Activated gamma-delta T cell treated with anti-CD3 and anti-CD28 coated beads, Interleukin-2, amount 50 U/mL, for 16 hours (primary cell): ENCODE results near the gene MEGF11.

ENCODE experiments used
- DNase-seq: peaks from one replicate; pipeline ENCODE4 v3.0.0-alpha.2; 2020; ENCODE audit warnings: low read depth

MEGF11 gene

GRCh38 chr15:65916664-65917406 lies 336.7 kb downstream of the MEGF11 start:
- DNase-seq: no peak

- DNase-seq: no peak
Measured at GRCh38 chr15:65916041-65916663, 337.4 kb downstream of the MEGF11 start.

GRCh38 chr15:65914981-65915925 lies 338.3 kb downstream of the MEGF11 start:
- DNase-seq: no peak

GRCh38 chr15:65914386-65914785 lies 339.2 kb downstream of the MEGF11 start:
- no peak for DNase-seq

GRCh38 chr15:65913631-65914199 lies 339.8 kb downstream of the MEGF11 start:
- DNase-seq: no peak

GRCh38 chr15:65912235-65912634 lies 341.3 kb downstream of the MEGF11 start:
- no peak for DNase-seq

- DNase-seq: no peak
Measured at GRCh38 chr15:65910341-65910740, 343.2 kb downstream of the MEGF11 start.

GRCh38 chr15:65909831-65910230 lies 343.7 kb downstream of the MEGF11 start:
- no peak for DNase-seq

- no peak for DNase-seq
Measured at GRCh38 chr15:65908876-65909275, 344.7 kb downstream of the MEGF11 start.

- DNase-seq: no peak
Measured at GRCh38 chr15:65907661-65908060, 345.9 kb downstream of the MEGF11 start.

GRCh38 chr15:65906396-65906795 lies 347.2 kb downstream of the MEGF11 start:
- no peak for DNase-seq

- no peak for DNase-seq
Measured at GRCh38 chr15:65904301-65904700, 349.2 kb downstream of the MEGF11 start.

- DNase-seq: no peak
Measured at GRCh38 chr15:65903296-65904073, 350.1 kb downstream of the MEGF11 start.

- DNase-seq: no peak
Measured at GRCh38 chr15:65902373-65902772, 351.2 kb downstream of the MEGF11 start.

- no peak for DNase-seq
Measured at GRCh38 chr15:65901836-65902235, 351.7 kb downstream of the MEGF11 start.

- no peak for DNase-seq
Measured at GRCh38 chr15:65901336-65901735, 352.2 kb downstream of the MEGF11 start.

- DNase-seq: no peak
Measured at GRCh38 chr15:65900488-65900887, 353.1 kb downstream of the MEGF11 start.

GRCh38 chr15:65896236-65896635 lies 357.3 kb downstream of the MEGF11 start:
- no peak for DNase-seq

- DNase-seq: no peak
Measured at GRCh38 chr15:65893060-65893459, 360.5 kb downstream of the MEGF11 start.

GRCh38 chr15:65888981-65889380 lies 364.6 kb downstream of the MEGF11 start:
- DNase-seq: no peak

- DNase-seq: no peak
Measured at GRCh38 chr15:65887565-65887964, 366.0 kb downstream of the MEGF11 start.
